Endothelial cell of umbilical vein (primary cell): ENCODE data around the gene SYCP2. TPM values are rescaled to one million over a fixed set of nuclear protein-coding genes. Genes with fewer than 3 reads are reported as not detected.

Source experiments
- BruUV-seq: library from RNA; stranded (reverse); fragments of 400-500 nt; replicated peaks from 2 replicates; lab custom pipeline; 2021; lab: Mats Ljungman, UMichigan
- CTCF ChIA-PET: fragments of 300-600, 350-600 bp; sonication (Branson Sonifier 250); formaldehyde crosslinking; loops from one replicate; lab custom pipeline; 2021; ENCODE audit warnings: antibody characterized with exemption, inconsistent platforms; lab: Charles Lee
- POLR2A ChIA-PET: fragments of 300-600, 350-600 bp; sonication (Branson Sonifier 250); formaldehyde crosslinking; loops from one replicate; lab custom pipeline; 2021; ENCODE audit warnings: antibody characterized with exemption, inconsistent platforms; lab: Charles Lee
- DNase-seq: peaks from one replicate; pipeline ENCODE4 v3.0.0-alpha.2; 2011; ENCODE audit warnings: low read depth, low spot score
- FAIRE-seq: peaks from 2 replicates; lab custom pipeline; 2011; peaks lifted over from hg19 to GRCh38; lab: Jason Lieb, UNC
- H2AFZ ChIP-seq: 2 replicates; pipeline ENCODE4 v1.6.0; 2012; ENCODE audit warnings: low read depth, low read length, control low read depth, inconsistent platforms
- H3K27ac ChIP-seq: 2 replicates; pipeline ENCODE4 v1.5.1; 2011; ENCODE audit warnings: low read depth, mild to moderate bottlenecking, control low read depth, low read length, moderate library complexity; ENCODE audit not compliant: insufficient read depth
- H3K27me3 ChIP-seq, 2 experiments: 2 replicates each; pipeline versions ENCODE4 v1.6.0 to v1.6.1; 2011; ENCODE audit warnings: low read length in 2 of 2, mixed read lengths in 1 of 2; ENCODE audit not compliant: control insufficient read depth in 2 of 2, insufficient read depth in 2 of 2
- H3K36me3 ChIP-seq, 2 experiments: 2 replicates in 1 of 2; 3 replicates in 1 of 2; pipeline ENCODE4 v1.5.1; 2011; ENCODE audit warnings: low read length in 2 of 2, mild to moderate bottlenecking in 1 of 2, moderate library complexity in 1 of 2; ENCODE audit not compliant: control insufficient read depth in 2 of 2, insufficient read depth in 2 of 2; ENCODE audit errors: extremely low read depth in 1 of 2
- H3K4me1 ChIP-seq: 3 replicates; pipeline ENCODE4 v1.5.1; 2011; ENCODE audit warnings: mild to moderate bottlenecking, low read length; ENCODE audit not compliant: control insufficient read depth, insufficient read depth; ENCODE audit errors: extremely low read depth
- H3K4me2 ChIP-seq: 2 replicates; pipeline ENCODE4 v1.6.1; 2011; ENCODE audit warnings: low read length, control low read depth, mixed read lengths; ENCODE audit not compliant: insufficient read depth
- H3K4me3 ChIP-seq, 3 experiments: fragments of 200-600 bp in 1 of 3; sonication (generic), shearing (Covaris generic) in 1 of 3; replicated peaks in 1 of 3; 2 replicates each; pipeline ENCODE4 v1.5.1; 2011 to 2016; ENCODE audit warnings: control low read depth in 3 of 3, low read length in 3 of 3, mild to moderate bottlenecking in 2 of 3, inconsistent platforms in 1 of 3, low read depth in 1 of 3, moderate library complexity in 1 of 3; ENCODE audit not compliant: insufficient read depth in 1 of 3
- H3K79me2 ChIP-seq: 2 replicates; pipeline ENCODE4 v1.6.0; 2012; ENCODE audit warnings: low read length, inconsistent platforms; ENCODE audit not compliant: control insufficient read depth, insufficient read depth
- H3K9ac ChIP-seq: replicated peaks from 2 replicates; pipeline ENCODE3; 2011; ENCODE audit warnings: low read length, control low read depth; ENCODE audit not compliant: insufficient read depth; ENCODE audit errors: extremely low read depth
- H3K9me1 ChIP-seq: replicated peaks from 3 replicates; pipeline ENCODE4 v1.6.0; 2011; ENCODE audit warnings: mild to moderate bottlenecking, low read length; ENCODE audit not compliant: control insufficient read depth, insufficient read depth; ENCODE audit errors: extremely low read depth
- H3K9me3 ChIP-seq: replicated peaks from 2 replicates; pipeline ENCODE4 v1.5.1; 2012; ENCODE audit warnings: low read length, inconsistent platforms; ENCODE audit not compliant: control insufficient read depth, insufficient read depth
- H4K20me1 ChIP-seq: replicated peaks from 2 replicates; pipeline ENCODE3; 2011; ENCODE audit warnings: mild to moderate bottlenecking, low read length; ENCODE audit not compliant: control insufficient read depth, insufficient read depth; ENCODE audit errors: extremely low read depth
- CTCF ChIP-seq, 2 donors: IDR thresholded peaks; 1 replicate in 1 of 2; 2 replicates in 1 of 2; pipeline ENCODE4 v1.5.1; 2011; ENCODE audit warnings: low read length in 2 of 2, mild to moderate bottlenecking in 2 of 2, moderate library complexity in 2 of 2, control low read depth in 1 of 2, inconsistent platforms in 1 of 2, low read depth in 1 of 2; ENCODE audit not compliant: insufficient read depth in 1 of 2; ENCODE audit errors: extremely low read depth in 1 of 2
- EZH2 ChIP-seq: IDR thresholded peaks from 2 replicates; pipeline ENCODE4 v1.6.1; 2012; ENCODE audit warnings: borderline replicate concordance, low read depth, mild to moderate bottlenecking, moderate library complexity, low read length, inconsistent platforms; ENCODE audit not compliant: severe bottlenecking
- FOS ChIP-seq: IDR thresholded peaks from 2 replicates; pipeline ENCODE4 v1.6.1; 2011; ENCODE audit warnings: mild to moderate bottlenecking, low read length, moderate library complexity, borderline replicate concordance; ENCODE audit not compliant: insufficient read depth
- GATA2 ChIP-seq: IDR thresholded peaks from 2 replicates; pipeline ENCODE4 v1.7.0; 2011; ENCODE audit warnings: low read depth, mild to moderate bottlenecking, moderate library complexity, mixed read lengths, low read length; ENCODE audit not compliant: insufficient read length, insufficient read depth
- JUN ChIP-seq: IDR thresholded peaks from 2 replicates; pipeline ENCODE4 v1.6.1; 2011; ENCODE audit warnings: borderline replicate concordance, low read depth; ENCODE audit not compliant: insufficient read length, insufficient read depth
- MAX ChIP-seq: IDR thresholded peaks from 2 replicates; pipeline ENCODE4 v1.6.1; 2011; ENCODE audit not compliant: insufficient read depth, insufficient read length
- MYC ChIP-seq: IDR thresholded peaks from one replicate; pipeline ENCODE4 v1.6.1; 2011; ENCODE audit warnings: mild to moderate bottlenecking, low read depth, low read length
- POLR2A ChIP-seq: IDR thresholded peaks from 2 replicates; pipeline ENCODE4 v1.6.1; 2012; ENCODE audit warnings: low read depth, mild to moderate bottlenecking, control low read depth, low read length
- POLR2AphosphoS5 ChIP-seq: IDR thresholded peaks from 2 replicates; pipeline ENCODE4 v1.6.1; 2012; ENCODE audit warnings: low read depth, mild to moderate bottlenecking, control low read depth, low read length, moderate library complexity; ENCODE audit not compliant: insufficient read depth
- dilution Hi-C: fragments of 300-500 bp; cut with MboI; formaldehyde crosslinking; loops from one replicate; pipeline ENCODE4 v1.15.0; 2019; ENCODE audit warnings: low sequenced_read_pairs; ENCODE audit not compliant: extremely low pct_ligation_motif_present
- intact Hi-C: fragments of 100-400 bp; cut with micrococcal nuclease; formaldehyde crosslinking; loops from one replicate; pipeline ENCODE4 v1.10.0; 2022
- polyA plus RNA-seq, 4 experiments: library from polyadenylated mRNA; depleted of rRNA in 3 of 4; stranded (reverse) in 3 of 4; unstranded in 1 of 4; fragments of >200 nt; gene quantifications; 2 replicates each; pipeline versions ENCODE4 v1.2.1 to v1.2.3, GENCODE V29; 2011 to 2012; ENCODE audit warnings: missing spikeins in 1 of 4
- total RNA-seq: library from RNA; stranded (reverse); gene quantifications from 2 replicates; pipeline ENCODE4 v1.2.3, GENCODE V29; 2021

Gene SYCP2
- total and polyA plus RNA-seq, 2 donors (not counting 3 experiments of a cell fraction or from before 2014, with no cell fraction given): 0.07 to 0.35 TPM

DNA sequence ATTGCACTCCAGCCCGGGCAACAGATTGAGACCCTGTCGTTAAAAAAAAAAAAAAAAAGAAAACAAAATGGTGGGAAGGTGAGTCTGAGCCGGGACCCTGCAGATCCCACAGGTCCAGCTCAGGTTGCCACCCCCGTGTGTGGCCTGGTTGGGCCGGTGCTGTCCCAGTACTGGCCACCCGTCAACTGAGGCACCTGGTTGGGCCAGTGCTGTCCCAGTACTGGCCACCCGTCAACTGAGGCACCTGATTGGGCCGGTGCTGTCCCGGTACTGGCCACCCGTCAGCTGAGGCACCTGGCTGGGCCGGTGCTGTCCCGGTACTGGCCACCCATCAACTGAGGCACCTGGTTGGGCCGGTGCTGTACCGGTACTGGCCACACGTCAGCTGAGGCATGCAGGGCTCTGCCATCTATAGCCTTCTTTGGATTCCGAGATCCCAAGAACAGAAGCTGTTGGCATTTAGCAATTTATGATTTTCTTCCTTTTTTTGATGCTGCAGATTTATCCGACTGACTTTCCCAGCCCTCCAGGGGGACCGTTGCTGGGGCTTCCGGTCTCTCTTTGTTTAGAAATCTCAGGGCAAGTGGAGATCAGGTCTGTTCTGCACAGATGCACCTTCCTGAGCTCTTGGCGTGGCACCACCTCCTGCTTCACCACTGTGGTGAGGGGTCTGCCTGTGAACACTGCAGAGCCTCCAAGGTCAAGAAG lies 113.8 kb downstream of the SYCP2 start:
- POLR2A ChIA-PET: no interaction called here
- CTCF ChIA-PET: no interaction called here
- intact Hi-C loops: no loop called here

More for the DNA sequence above, 113.8 kb downstream of the SYCP2 start:
- Histone ChIP-seq H4K20me1 (no peaks in the 10 kb centered on the region), H2AFZ (no peak overlapping the region), H3K4me2 (no peak overlapping the region), H3K4me3 (no peak overlapping the region), H3K9me1 (no peaks in the 10 kb centered on the region), H3K36me3 (no peaks in the 10 kb centered on the region), H3K27me3 (no peaks in the 10 kb centered on the region), H3K9ac (no peak overlapping the region), H3K4me1 (no peaks in the 10 kb centered on the region), H3K27ac (no peak overlapping the region), H3K9me3 (no peaks in the 10 kb centered on the region), H3K79me2 (no peaks in the 10 kb centered on the region)
- FAIRE-seq: no peak
- no TSS peak for BruUV-seq
- dilution Hi-C loops: no loop called here
- TF ChIP-seq MYC (no peak), POLR2A (no peak), EZH2 (no peak), JUN (no peak), POLR2AphosphoS5 (no peak), FOS (no peak), CTCF (IDR thresholded peaks at IDR 0.05; ENCODE audit: extremely low read depth in 1 of 2, insufficient read depth in 1 of 2, low read depth in 1 of 2, low read length in 2 of 2) (no peak), MAX (no peak), GATA2 (no peak)
- DNase-seq: no peak
